NCI-H1105 (cell line): ENCODE measurements around the gene AKR1C1.
"Not testable (repeated sequence)": the region's sequence is repeated elsewhere in the genome, so short reads cannot be mapped to it uniquely, and the experiment has no call there.

Source experiments
- DNase-seq: peaks from one replicate; lab custom pipeline; 2025; lab: John Stamatoyannopoulos, UW

The AKR1C1 gene

GRCh38 chr10:5018671-5019277 is 55.6 kb downstream of the AKR1C1 start:
- DNase-seq, result not testable (repeated sequence)

DNA sequence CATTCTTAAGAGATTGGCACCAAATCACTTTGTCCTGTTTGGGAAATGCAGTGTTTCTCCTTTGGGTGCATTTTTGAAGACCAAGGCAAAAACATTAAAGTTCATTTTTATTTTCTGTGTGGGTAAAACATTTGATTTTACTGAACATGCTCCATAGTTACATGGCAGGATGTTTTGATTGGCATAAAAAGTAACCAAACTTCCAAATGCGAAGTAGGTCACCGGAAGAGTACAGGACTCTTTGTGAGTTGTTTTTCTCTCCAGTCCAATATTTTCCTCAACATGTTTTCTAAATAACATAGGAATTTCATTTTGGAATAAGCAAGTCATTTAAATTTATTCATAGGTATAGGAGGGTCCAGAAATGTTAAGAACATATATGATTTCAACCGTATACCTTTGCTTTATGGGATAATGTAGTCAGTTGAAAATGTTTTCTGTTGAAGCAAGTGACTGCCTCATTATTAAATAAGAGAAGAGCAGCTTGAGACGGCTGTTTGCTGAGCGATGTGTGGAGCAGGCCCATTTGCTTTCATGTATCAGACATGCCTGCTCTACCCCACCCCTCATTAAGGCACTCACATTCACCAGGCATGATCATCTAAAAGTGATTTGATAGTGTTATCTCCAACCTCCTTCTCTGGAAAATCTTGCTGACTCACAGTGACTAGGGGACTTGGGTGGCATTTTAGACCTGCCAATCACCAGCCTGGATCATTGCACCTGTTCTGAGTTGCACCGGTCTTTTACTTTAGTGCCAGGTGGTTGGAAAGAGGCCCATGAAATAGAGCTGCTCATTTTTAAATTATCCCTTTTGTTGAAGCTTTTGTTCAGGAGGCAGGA is 56.8 kb downstream of the AKR1C1 start:
- DNase-seq, result peak; percentile 59

DNA sequence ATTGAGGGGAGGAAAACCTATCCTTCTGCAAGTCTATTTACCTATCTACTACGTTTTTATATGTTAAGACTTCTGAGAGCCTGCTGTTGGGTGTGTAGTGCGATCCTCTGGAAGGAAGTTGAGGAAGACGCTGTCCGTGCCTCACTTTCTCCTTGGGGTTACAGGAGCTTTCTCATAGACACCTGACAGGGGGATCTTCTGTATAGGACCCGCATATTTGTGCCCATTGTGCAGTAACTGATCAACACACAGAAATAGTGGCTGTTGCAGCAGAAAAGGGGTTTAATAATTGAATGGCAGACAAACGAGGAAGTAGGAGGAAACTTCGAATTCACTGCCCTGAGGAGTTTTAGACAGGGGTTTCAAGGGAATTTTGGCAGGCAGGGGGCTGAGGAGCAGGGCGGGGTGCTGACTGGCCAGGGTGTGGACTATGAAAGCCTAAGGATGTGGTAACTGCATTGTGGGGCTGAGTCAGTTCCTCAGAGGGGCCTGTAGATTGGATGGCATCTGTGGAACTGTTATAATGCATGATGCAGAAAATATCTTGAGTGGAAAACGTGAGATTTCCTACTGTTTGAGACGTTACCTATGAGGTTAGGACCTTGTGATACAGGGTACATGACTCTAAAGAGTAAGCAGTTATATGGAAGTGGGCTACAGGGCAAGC is 58.5 kb downstream of the AKR1C1 start:
- DNase-seq, result not testable (repeated sequence)

DNA sequence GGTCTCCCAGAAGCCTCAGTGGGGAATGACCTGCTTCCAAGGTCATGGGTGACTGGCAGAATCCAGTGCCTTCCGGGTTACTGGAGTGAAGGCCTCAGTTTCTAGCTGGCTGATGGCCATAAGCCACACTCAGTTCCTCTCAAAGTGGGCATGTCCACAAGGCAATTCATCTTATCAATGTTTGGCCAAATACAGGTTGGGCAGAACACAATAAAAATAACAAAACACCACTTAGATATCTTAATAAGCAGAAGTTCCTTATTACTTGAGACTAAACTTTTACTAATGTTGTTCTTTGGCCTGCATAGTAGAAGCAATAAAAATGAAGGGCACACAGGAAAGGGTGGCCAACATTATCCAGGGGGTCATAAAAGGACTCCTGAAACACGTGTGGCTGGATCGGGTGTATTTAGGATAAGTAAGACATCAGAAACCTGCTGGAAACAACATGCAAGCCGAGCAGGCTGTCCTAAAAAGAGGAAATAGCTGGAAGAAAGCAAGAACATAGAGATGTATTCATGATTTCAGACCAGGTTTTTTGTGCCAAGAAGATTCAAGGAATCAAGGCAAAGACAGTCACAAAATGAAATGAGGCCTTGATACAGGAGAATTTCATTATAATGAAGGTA is 60.1 kb downstream of the AKR1C1 start:
- DNase-seq, result no peak

DNA sequence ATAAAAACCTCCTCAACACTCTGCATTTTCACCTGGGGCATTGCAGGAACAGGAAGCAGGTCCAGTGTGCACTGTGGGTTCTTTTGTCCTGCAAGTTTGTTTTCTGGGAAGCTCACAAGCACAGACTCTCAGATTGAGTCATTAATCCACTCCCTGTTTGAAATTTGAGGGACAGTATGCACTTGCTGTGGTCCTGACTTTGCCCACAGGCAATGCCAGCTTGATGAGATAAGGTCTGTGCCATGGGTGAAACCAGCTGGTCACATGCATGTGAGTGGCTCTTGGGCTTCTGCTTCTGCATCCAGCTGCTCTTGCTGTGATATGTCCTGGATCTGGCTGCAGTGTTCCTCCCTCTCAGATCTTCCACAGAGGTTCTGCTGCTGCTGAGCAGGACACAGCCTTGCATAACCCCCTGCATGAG is 62.3 kb downstream of the AKR1C1 start:
- not testable (repeated sequence) for DNase-seq

GRCh38 chr10:5030989-5031388 is 67.8 kb downstream of the AKR1C1 start:
- DNase-seq, result no peak

DNA sequence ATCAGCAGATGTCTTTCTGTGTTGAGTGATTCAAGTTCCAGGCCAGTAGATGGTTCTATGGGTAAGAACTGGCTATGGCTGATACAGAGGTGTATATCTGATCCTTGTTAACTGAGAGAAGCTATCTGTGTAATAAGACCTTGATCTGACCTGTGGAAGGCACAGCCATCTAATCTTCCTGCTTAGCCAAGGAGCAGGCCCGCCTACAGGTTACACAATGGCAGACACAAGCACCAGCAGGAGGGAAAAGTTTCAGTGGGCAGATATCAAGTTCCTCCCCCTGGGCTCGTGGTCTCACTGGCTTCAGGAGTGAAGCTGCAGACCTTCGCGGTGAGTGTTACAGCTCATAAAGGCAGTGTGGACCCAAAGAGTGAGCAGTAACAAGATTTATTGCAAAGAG is 68.4 kb downstream of the AKR1C1 start:
- not testable (repeated sequence) for DNase-seq

- DNase-seq, result not testable (repeated sequence)
Measured at GRCh38 chr10:5032444-5032843, 69.2 kb downstream of the AKR1C1 start.
